Cardiac muscle cell (in vitro differentiated cells and primary cell): ENCODE data around the gene SFSWAP. TPM values are rescaled to one million over a fixed set of nuclear protein-coding genes. Genes with fewer than 3 reads are reported as not detected.
"Not testable (repeated sequence)": the region's sequence is repeated elsewhere in the genome, so short reads cannot be mapped to it uniquely, and the experiment has no call there.

Experiments
- DNase-seq, 2 donors: peaks; one replicate each; pipeline versions ENCODE4 v3.0.0 to v3.0.0-alpha.2; 2010 to 2017; ENCODE audit warnings: low read depth in 1 of 2, low spot score in 1 of 2
- H3K27ac ChIP-seq: fragments of 200-600 bp; sonication (generic); 2 replicates; pipeline ENCODE4 v1.5.1; 2016
- H3K27me3 ChIP-seq: fragments of 200-600 bp; sonication (generic); 2 replicates; pipeline ENCODE4 v1.6.0; 2016; ENCODE audit warnings: control low read depth
- H3K36me3 ChIP-seq: fragments of 200-600 bp; sonication (generic); 2 replicates; pipeline ENCODE4 v1.5.1; 2016; ENCODE audit warnings: control low read depth
- H3K4me1 ChIP-seq: fragments of 200-600 bp; sonication (generic); 2 replicates; pipeline ENCODE4 v1.8.1; 2017; ENCODE audit warnings: low read depth, mild to moderate bottlenecking, mixed run types
- H3K4me3 ChIP-seq: fragments of 200-600 bp; sonication (generic); 2 replicates; pipeline ENCODE4 v1.5.1; 2016; ENCODE audit warnings: mild to moderate bottlenecking
- H3K9me3 ChIP-seq: fragments of 200-600 bp; sonication (generic); 2 replicates; pipeline ENCODE4 v1.5.1; 2017; ENCODE audit warnings: low read depth, mild to moderate bottlenecking, control low read depth
- polyA plus RNA-seq: library from polyadenylated mRNA; unstranded; fragments of >200 nt; fragmentation: Nextera tagmentation; extraction: Ambion mirVana; gene quantifications from 2 replicates; pipeline ENCODE4 v1.2.1, GENCODE V29; 2016
- total RNA-seq: library from RNA; depleted of rRNA; stranded (reverse); fragments of >200 nt; gene quantifications from 2 replicates; pipeline ENCODE4 v1.2.3, GENCODE V29; 2016
- TF ChIP-seq, protein P1 (sequence below): IDR thresholded peaks from 2 replicates; pipeline ENCODE4 v1.5.1; 2012; ENCODE audit warnings: low read depth, mild to moderate bottlenecking, low read length

Gene SFSWAP
- total and polyA plus RNA-seq, 2 experiments from 2014 or later, result 24.1 to 44.8 TPM

- not testable (repeated sequence) for H3K9me3 ChIP-seq, H3K27ac ChIP-seq, H3K4me3 ChIP-seq, DNase-seq, H3K36me3 ChIP-seq, H3K4me1 ChIP-seq, H3K27me3 ChIP-seq
Observed at GRCh38 chr12:131744675-131745074, 33.8 kb downstream of the SFSWAP start.

- no peaks in the 10 kb centered on the region for H3K4me1 ChIP-seq
- H3K36me3 ChIP-seq, result peaks cover 9% of the 10 kb centered on the region
- H3K27me3 ChIP-seq, result no peaks in the 10 kb centered on the region
- no peak overlapping the region for H3K27ac ChIP-seq
- no peak for DNase-seq
- TF ChIP-seq, protein P1, sequence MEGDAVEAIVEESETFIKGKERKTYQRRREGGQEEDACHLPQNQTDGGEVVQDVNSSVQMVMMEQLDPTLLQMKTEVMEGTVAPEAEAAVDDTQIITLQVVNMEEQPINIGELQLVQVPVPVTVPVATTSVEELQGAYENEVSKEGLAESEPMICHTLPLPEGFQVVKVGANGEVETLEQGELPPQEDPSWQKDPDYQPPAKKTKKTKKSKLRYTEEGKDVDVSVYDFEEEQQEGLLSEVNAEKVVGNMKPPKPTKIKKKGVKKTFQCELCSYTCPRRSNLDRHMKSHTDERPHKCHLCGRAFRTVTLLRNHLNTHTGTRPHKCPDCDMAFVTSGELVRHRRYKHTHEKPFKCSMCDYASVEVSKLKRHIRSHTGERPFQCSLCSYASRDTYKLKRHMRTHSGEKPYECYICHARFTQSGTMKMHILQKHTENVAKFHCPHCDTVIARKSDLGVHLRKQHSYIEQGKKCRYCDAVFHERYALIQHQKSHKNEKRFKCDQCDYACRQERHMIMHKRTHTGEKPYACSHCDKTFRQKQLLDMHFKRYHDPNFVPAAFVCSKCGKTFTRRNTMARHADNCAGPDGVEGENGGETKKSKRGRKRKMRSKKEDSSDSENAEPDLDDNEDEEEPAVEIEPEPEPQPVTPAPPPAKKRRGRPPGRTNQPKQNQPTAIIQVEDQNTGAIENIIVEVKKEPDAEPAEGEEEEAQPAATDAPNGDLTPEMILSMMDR, result no peak
- no peak overlapping the region for H3K4me3 ChIP-seq
- H3K9me3 ChIP-seq, result no peaks in the 10 kb centered on the region
Observed at GRCh38 chr12:131745706-131746105, 34.8 kb downstream of the SFSWAP start.

- Histone ChIP-seq H3K4me3 (no peak overlapping the region), H3K4me1 (no peaks in the 10 kb centered on the region), H3K36me3 (peaks cover 9% of the 10 kb centered on the region), H3K9me3 (no peaks in the 10 kb centered on the region), H3K27me3 (no peaks in the 10 kb centered on the region), H3K27ac (no peak overlapping the region)
- peak in 1 of 2 donors; percentile 35 for DNase-seq
- TF ChIP-seq, protein P1, result no peak
Observed at GRCh38 chr12:131747276-131748177, 36.6 kb downstream of the SFSWAP start.

- Histone ChIP-seq H3K4me3 (no peak overlapping the region), H3K36me3 (peaks cover 9% of the 10 kb centered on the region), H3K27ac (no peak overlapping the region), H3K4me1 (no peaks in the 10 kb centered on the region), H3K9me3 (no peaks in the 10 kb centered on the region), H3K27me3 (no peaks in the 10 kb centered on the region)
- TF ChIP-seq, protein P1, result no peak
- no peak for DNase-seq
Observed at GRCh38 chr12:131749618-131750315, 38.9 kb downstream of the SFSWAP start.

DNA sequence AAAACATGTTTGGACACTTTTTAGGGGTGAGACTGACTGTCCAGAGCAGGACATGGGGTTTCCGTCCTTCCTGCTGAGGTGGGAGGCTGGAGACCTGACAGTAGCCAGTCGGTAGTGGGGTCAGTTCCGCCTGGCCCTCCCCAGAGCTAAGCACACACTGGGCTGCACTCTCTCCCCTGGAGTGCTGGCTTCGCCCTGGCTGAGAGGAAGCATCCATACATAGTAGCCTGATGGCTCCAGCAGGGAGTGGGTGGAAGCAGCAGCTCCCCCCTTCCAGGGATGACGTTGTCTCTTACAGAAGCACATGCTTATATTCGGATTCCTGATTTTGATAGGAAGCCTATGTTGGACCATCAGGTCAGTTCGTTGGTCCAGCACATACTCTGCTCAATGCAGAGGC, 40.4 kb downstream of the SFSWAP start:
- DNase-seq, result no peak
- Histone ChIP-seq H3K4me1 (no peaks in the 10 kb centered on the region), H3K27ac (no peak overlapping the region), H3K4me3 (no peak overlapping the region), H3K27me3 (no peaks in the 10 kb centered on the region), H3K36me3 (peaks cover 24% of the 10 kb centered on the region), H3K9me3 (no peaks in the 10 kb centered on the region)
- TF ChIP-seq, protein P1, result no peak

GRCh38 chr12:131752451-131752850, 41.6 kb downstream of the SFSWAP start:
- H3K4me3 ChIP-seq, result no peak overlapping the region
- H3K27ac ChIP-seq, result no peak overlapping the region
- TF ChIP-seq, protein P1, result no peak
- no peaks in the 10 kb centered on the region for H3K9me3 ChIP-seq
- no peak for DNase-seq
- H3K27me3 ChIP-seq, result no peaks in the 10 kb centered on the region
- H3K4me1 ChIP-seq, result no peaks in the 10 kb centered on the region
- peaks cover 32% of the 10 kb centered on the region for H3K36me3 ChIP-seq
